A549 (cell line): ENCODE results near the gene G2E3. TPM values are rescaled to one million over a fixed set of nuclear protein-coding genes. Genes with fewer than 3 reads are reported as not detected.

Experiments used
- ATAC-seq, 2 experiments: fragments of 200-7000 bp in 1 of 2; fragments of >200 bp in 1 of 2; cut with Nextera tagmentation in 1 of 2; cut with Tn5 transposase in 1 of 2; 3 replicates each; pipeline versions ENCODE4 v1.8.0 to v1.9.1; 2018 to 2020; ENCODE audit warnings: mild to moderate bottlenecking in 1 of 2, moderate library complexity in 1 of 2
- CTCF ChIA-PET: fragments of 300-600 bp; sonication (Branson Sonifier 250); formaldehyde crosslinking; extraction: SDS; loops from one replicate; lab custom pipeline; 2021; ENCODE audit warnings: antibody characterized with exemption, inconsistent platforms; lab: Yijun Ruan, JAX
- POLR2A ChIA-PET: fragments of 350-600 bp; formaldehyde crosslinking; extraction: SDS; loops from one replicate; lab custom pipeline; 2021; ENCODE audit warnings: antibody characterized with exemption, inconsistent platforms; lab: Yijun Ruan, JAX
- DNase-seq, 2 experiments: peaks; one replicate each; pipeline versions ENCODE4 v3.0.0 to v3.0.0-alpha.2; 2011 to 2016; ENCODE audit warnings: low read depth in 1 of 2, low spot score in 1 of 2
- FAIRE-seq: peaks from 2 replicates; lab custom pipeline; 2011; peaks lifted over from hg19 to GRCh38; lab: Jason Lieb, UNC
- H3K27ac ChIP-seq, 2 experiments: fragments of >200 bp; sonication (Bioruptor Twin); formaldehyde crosslinking; 3 replicates each; pipeline ENCODE4 v1.5.1; 2016 to 2017
- H3K4me1 ChIP-seq: fragments of >200 bp; sonication (Bioruptor Twin); formaldehyde crosslinking; 3 replicates; pipeline ENCODE4 v1.6.1; 2016
- H3K4me2 ChIP-seq: fragments of >200 bp; sonication (Bioruptor Twin); formaldehyde crosslinking; 3 replicates; pipeline ENCODE4 v1.6.1; 2016
- H3K4me3 ChIP-seq: fragments of >200 bp; sonication (Bioruptor Twin); formaldehyde crosslinking; 3 replicates; pipeline ENCODE4 v1.5.1; 2016
- H3K9me3 ChIP-seq: fragments of >200 bp; sonication (Bioruptor Twin); formaldehyde crosslinking; 3 replicates; pipeline ENCODE4 v1.6.1; 2016
- BHLHE40 ChIP-seq: IDR thresholded peaks from 2 replicates; pipeline ENCODE4 v1.6.1; 2012; ENCODE audit warnings: low read depth, low read length, inconsistent platforms
- CHD2 ChIP-seq: fragments of 150-350 bp; IDR thresholded peaks from 2 replicates; pipeline ENCODE4 v1.6.1; 2014; ENCODE audit warnings: low read length; ENCODE audit not compliant: partially characterized antibody
- CHD4 ChIP-seq: fragments of 200-600 bp; sonication (generic); IDR thresholded peaks from 2 replicates; pipeline ENCODE4 v1.6.1; 2016; ENCODE audit warnings: antibody characterized with exemption, mild to moderate bottlenecking, borderline replicate concordance
- EHMT2 ChIP-seq: fragments of 200-600 bp; sonication (generic); IDR thresholded peaks from 2 replicates; pipeline ENCODE4 v1.6.1; 2016; ENCODE audit warnings: antibody characterized with exemption, low read depth, mild to moderate bottlenecking, moderate library complexity
- EP300 ChIP-seq, 2 experiments: fragments of >200 bp; sonication (Bioruptor Twin); formaldehyde crosslinking; IDR thresholded peaks; 2 replicates in 1 of 2; 3 replicates in 1 of 2; pipeline ENCODE4 v1.6.1; 2016 to 2017
- ESRRA ChIP-seq: fragments of 150-350 bp; IDR thresholded peaks from 2 replicates; pipeline ENCODE4 v1.6.1; 2014; ENCODE audit warnings: mild to moderate bottlenecking, low read length, borderline replicate concordance
- FOSB ChIP-seq: fragments of 250-450 bp; sonication (Bioruptor Pico); IDR thresholded peaks from 2 replicates; pipeline ENCODE4 v1.5.0; 2020; ENCODE audit warnings: mild to moderate bottlenecking, moderate library complexity
- FOXS1 ChIP-seq: fragments of 250-450 bp; sonication (Bioruptor Pico); IDR thresholded peaks from 2 replicates; pipeline ENCODE4 v1.5.0; 2020; ENCODE audit warnings: mild to moderate bottlenecking, moderate library complexity
- HDAC2 ChIP-seq: fragments of 200-600 bp; sonication (generic); IDR thresholded peaks from 2 replicates; pipeline ENCODE4 v1.6.1; 2016
- HEYL ChIP-seq: fragments of 250-450 bp; sonication (Bioruptor Pico); IDR thresholded peaks from 2 replicates; pipeline ENCODE4 v1.8.0; 2021; ENCODE audit warnings: mild to moderate bottlenecking, moderate library complexity
- HOXA7 ChIP-seq: fragments of 250-450 bp; sonication (Bioruptor Pico); IDR thresholded peaks from 2 replicates; pipeline ENCODE4 v1.5.0; 2020; ENCODE audit warnings: mild to moderate bottlenecking, moderate library complexity
- HOXB5 ChIP-seq: fragments of 250-450 bp; sonication (Bioruptor Pico); IDR thresholded peaks from 2 replicates; pipeline ENCODE4 v1.5.0; 2020; ENCODE audit warnings: mild to moderate bottlenecking, moderate library complexity
- JUN ChIP-seq, 2 experiments: fragments of >200 bp; sonication (Bioruptor Twin); formaldehyde crosslinking; IDR thresholded peaks; 2 replicates in 1 of 2; 3 replicates in 1 of 2; pipeline ENCODE4 v1.6.1; 2016 to 2017
- KDM5A ChIP-seq: fragments of 200-600 bp; sonication (generic); IDR thresholded peaks from 2 replicates; pipeline ENCODE4 v1.6.1; 2016; ENCODE audit warnings: antibody characterized with exemption, mild to moderate bottlenecking
- MAFK ChIP-seq: fragments of 450-650 bp; IDR thresholded peaks from 2 replicates; pipeline ENCODE4 v1.6.1; 2014; ENCODE audit not compliant: partially characterized antibody
- PHF8 ChIP-seq: fragments of 200-600 bp; sonication (generic); IDR thresholded peaks from 2 replicates; pipeline ENCODE4 v1.6.1; 2016; ENCODE audit warnings: low read depth, mild to moderate bottlenecking, antibody characterized with exemption, moderate library complexity, borderline replicate concordance
- POLR2A ChIP-seq: IDR thresholded peaks from 2 replicates; pipeline ENCODE4 v1.6.1; 2012; ENCODE audit warnings: mild to moderate bottlenecking, low read length
- POLR2AphosphoS2 ChIP-seq: conservative IDR thresholded peaks from 2 replicates; pipeline ENCODE4 v1.6.1; 2012; ENCODE audit warnings: low read length, improper control_type of control experiment, inconsistent platforms
- RARB ChIP-seq: fragments of 250-450 bp; sonication (Bioruptor Pico); IDR thresholded peaks from 2 replicates; pipeline ENCODE4 v1.8.0; 2021; ENCODE audit warnings: mild to moderate bottlenecking, moderate library complexity
- SREBF2 ChIP-seq: fragments of 450-650 bp; IDR thresholded peaks from 2 replicates; pipeline ENCODE4 v1.6.1; 2014; ENCODE audit warnings: mild to moderate bottlenecking, moderate library complexity
- TP53 ChIP-seq: fragments of 250-450 bp; sonication (Bioruptor Pico); IDR thresholded peaks from 2 replicates; pipeline ENCODE4 v1.5.0; 2021; ENCODE audit warnings: mild to moderate bottlenecking, moderate library complexity
- WGBS: methylation state at CpG from one replicate; pipeline ENCODE4 v1.1.6; 2017; ENCODE audit errors: missing lambda C conversion rate; 5-methylcytosine and 5-hydroxymethylcytosine counted together
- polyA minus RNA-seq: library from RNA; depleted of rRNA, polyadenylated mRNA; stranded (reverse); fragments of >200 nt; gene quantifications from 2 replicates; pipeline ENCODE4 v1.2.3, GENCODE V29; 2011; rRNA and poly(A)+ RNA removed
- polyA plus RNA-seq, 4 experiments: library from polyadenylated mRNA; depleted of rRNA in 3 of 4; stranded (reverse); fragments of >200 nt; fragmentation: RNase III in 1 of 4; extraction: RNeasy Plus Mini Kit Qiagen cat#74134 plus additional on column Dnase treatment in 1 of 4; gene quantifications; 2 replicates in 3 of 4; 3 replicates in 1 of 4; pipeline ENCODE4 v1.2.3, GENCODE V29; 2011 to 2017
- TF ChIP-seq, protein P1 (sequence below): IDR thresholded peaks from 2 replicates; pipeline ENCODE4 v1.6.1; 2012; ENCODE audit warnings: low read depth, borderline replicate concordance
- TF ChIP-seq, protein P2 (sequence below): fragments of 250-450 bp; sonication (Bioruptor Pico); IDR thresholded peaks from 2 replicates; pipeline ENCODE4 v1.5.0; 2020; ENCODE audit warnings: low read depth, mild to moderate bottlenecking, moderate library complexity
- TF ChIP-seq, protein P3 (sequence below): fragments of >200 bp; sonication (Bioruptor Twin); formaldehyde crosslinking; IDR thresholded peaks from 3 replicates; pipeline ENCODE4 v1.6.1; 2016
- TF ChIP-seq, protein P4 (sequence below): IDR thresholded peaks from 2 replicates; pipeline ENCODE4 v1.6.1; 2012
- TF ChIP-seq, protein P5 (sequence below): fragments of 450-650 bp; IDR thresholded peaks from 2 replicates; pipeline ENCODE4 v1.6.1; 2014; ENCODE audit warnings: antibody characterized with exemption
- TF ChIP-seq, protein P6 (sequence below): IDR thresholded peaks from 2 replicates; pipeline ENCODE4 v1.6.1; 2012
- TF ChIP-seq, protein P7 (sequence below): fragments of 200-600 bp; sonication (generic); IDR thresholded peaks from 2 replicates; pipeline ENCODE4 v1.6.1; 2016; ENCODE audit warnings: antibody characterized with exemption, mild to moderate bottlenecking, moderate library complexity

Gene G2E3, protein sequence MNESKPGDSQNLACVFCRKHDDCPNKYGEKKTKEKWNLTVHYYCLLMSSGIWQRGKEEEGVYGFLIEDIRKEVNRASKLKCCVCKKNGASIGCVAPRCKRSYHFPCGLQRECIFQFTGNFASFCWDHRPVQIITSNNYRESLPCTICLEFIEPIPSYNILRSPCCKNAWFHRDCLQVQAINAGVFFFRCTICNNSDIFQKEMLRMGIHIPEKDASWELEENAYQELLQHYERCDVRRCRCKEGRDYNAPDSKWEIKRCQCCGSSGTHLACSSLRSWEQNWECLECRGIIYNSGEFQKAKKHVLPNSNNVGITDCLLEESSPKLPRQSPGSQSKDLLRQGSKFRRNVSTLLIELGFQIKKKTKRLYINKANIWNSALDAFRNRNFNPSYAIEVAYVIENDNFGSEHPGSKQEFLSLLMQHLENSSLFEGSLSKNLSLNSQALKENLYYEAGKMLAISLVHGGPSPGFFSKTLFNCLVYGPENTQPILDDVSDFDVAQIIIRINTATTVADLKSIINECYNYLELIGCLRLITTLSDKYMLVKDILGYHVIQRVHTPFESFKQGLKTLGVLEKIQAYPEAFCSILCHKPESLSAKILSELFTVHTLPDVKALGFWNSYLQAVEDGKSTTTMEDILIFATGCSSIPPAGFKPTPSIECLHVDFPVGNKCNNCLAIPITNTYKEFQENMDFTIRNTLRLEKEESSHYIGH
- polyA plus RNA-seq (2011; rRNA removed): 20.5 and 27.9 TPM in 2 replicates
- polyA plus RNA-seq (2012; cell fraction: cytosol; rRNA removed): 4.5 and 5.2 TPM in 2 replicates
- 3.2 and 6.7 TPM in 2 replicates for polyA plus RNA-seq (2012; cell fraction: nucleus; rRNA removed)
- 18.0 to 22.1 TPM (median 18.2 TPM) in 3 replicates for polyA plus RNA-seq (2017; fragmentation: RNase III; extraction: RNeasy Plus Mini Kit Qiagen cat#74134 plus additional on column Dnase treatment)
- 8.0 and 11.5 TPM in 2 replicates for polyA minus RNA-seq

DNA sequence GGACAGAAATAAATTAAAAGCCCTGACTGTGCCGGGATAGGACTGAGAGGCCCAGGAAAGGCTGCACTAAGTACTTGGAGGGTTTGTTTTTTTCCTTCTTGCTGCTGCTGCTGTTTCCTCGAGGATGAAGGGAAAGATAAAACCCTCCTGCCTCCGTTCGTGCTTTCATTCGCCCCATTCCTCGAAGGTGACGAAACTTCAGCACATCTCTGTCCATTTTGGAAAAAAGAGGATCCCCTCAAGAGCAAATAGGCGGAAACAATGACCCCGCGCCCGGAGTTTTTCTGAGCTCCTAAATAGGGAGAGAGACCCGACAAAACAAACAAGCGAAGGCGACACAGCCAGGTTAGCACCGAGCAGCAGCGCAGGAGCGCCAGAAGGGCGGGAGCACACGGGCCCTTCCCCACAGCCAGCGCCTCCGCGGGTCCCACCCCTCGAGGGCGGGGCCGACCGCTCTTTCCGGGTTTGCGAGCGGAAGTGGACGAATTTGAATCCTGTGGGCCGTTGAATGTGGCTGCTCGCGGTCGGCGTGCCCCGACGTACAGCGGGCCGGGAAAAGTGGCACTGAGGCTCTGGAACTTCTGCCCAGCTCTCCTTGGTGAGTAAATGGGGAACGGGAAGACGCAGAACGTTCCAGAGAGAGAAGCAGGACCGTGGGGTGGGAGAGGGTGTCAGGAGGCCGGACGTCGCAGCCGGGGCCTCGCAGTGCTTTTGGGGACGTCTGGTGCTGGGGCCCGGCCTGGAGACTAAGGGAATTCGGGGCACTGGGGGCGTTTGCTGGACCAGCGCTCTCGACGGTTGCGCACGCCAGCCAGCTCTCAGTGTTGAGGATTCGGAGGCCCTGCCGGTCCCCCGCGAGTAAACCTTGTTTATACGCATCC is at the start of gene G2E3:
Gene G2E3 (plus strand): TSS at position 484 of the 881 bp plus-strand sequence. CDS start 21,922 bp downstream, outside the sequence.
- DNase-seq: peak; percentile 78 to 89
- H3K4me1 ChIP-seq: peaks cover 26% of the 10 kb centered on the region
- no peaks in the 10 kb centered on the region for H3K9me3 ChIP-seq
- peak within 1 kb of the TSS; percentile 87 to 93 for H3K27ac ChIP-seq
- ATAC-seq: peak; percentile 99
- TF ChIP-seq BHLHE40: no peak
- TF ChIP-seq JUN (IDR thresholded peaks at IDR 0.05): peak; percentile 63 to 89; a peak in 4 of 5 replicates
- TF ChIP-seq FOXS1: no peak
- TF ChIP-seq, protein P1, sequence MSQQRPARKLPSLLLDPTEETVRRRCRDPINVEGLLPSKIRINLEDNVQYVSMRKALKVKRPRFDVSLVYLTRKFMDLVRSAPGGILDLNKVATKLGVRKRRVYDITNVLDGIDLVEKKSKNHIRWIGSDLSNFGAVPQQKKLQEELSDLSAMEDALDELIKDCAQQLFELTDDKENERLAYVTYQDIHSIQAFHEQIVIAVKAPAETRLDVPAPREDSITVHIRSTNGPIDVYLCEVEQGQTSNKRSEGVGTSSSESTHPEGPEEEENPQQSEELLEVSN: peak; percentile 92
- TF ChIP-seq HOXA7 (CRISPR knock-in tag): no peak
- no peak for TF ChIP-seq EP300 (IDR thresholded peaks at IDR 0.05)
- TF ChIP-seq RARB (CRISPR knock-in tag): no peak
- TF ChIP-seq, protein P2, sequence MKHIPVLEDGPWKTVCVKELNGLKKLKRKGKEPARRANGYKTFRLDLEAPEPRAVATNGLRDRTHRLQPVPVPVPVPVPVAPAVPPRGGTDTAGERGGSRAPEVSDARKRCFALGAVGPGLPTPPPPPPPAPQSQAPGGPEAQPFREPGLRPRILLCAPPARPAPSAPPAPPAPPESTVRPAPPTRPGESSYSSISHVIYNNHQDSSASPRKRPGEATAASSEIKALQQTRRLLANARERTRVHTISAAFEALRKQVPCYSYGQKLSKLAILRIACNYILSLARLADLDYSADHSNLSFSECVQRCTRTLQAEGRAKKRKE (CRISPR knock-in tag): no peak
- TF ChIP-seq FOSB (CRISPR knock-in tag): no peak
- TF ChIP-seq, protein P3, sequence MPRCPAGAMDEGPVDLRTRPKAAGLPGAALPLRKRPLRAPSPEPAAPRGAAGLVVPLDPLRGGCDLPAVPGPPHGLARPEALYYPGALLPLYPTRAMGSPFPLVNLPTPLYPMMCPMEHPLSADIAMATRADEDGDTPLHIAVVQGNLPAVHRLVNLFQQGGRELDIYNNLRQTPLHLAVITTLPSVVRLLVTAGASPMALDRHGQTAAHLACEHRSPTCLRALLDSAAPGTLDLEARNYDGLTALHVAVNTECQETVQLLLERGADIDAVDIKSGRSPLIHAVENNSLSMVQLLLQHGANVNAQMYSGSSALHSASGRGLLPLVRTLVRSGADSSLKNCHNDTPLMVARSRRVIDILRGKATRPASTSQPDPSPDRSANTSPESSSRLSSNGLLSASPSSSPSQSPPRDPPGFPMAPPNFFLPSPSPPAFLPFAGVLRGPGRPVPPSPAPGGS: peak; percentile 76
- no peak for TF ChIP-seq HEYL (CRISPR knock-in tag)
- no peak for TF ChIP-seq CHD2
- TF ChIP-seq HDAC2: 0 out of 2 replicates have a peak, but pooled peaks have one; percentile 7
- TF ChIP-seq, protein P4, sequence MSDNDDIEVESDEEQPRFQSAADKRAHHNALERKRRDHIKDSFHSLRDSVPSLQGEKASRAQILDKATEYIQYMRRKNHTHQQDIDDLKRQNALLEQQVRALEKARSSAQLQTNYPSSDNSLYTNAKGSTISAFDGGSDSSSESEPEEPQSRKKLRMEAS: peak; percentile 87
- TF ChIP-seq CHD4: no peak
- no peak for TF ChIP-seq EHMT2
- TF ChIP-seq PHF8: peak; percentile 89
- no peak for TF ChIP-seq HOXB5 (CRISPR knock-in tag)
- TF ChIP-seq ESRRA: no peak
- TF ChIP-seq, protein P5, sequence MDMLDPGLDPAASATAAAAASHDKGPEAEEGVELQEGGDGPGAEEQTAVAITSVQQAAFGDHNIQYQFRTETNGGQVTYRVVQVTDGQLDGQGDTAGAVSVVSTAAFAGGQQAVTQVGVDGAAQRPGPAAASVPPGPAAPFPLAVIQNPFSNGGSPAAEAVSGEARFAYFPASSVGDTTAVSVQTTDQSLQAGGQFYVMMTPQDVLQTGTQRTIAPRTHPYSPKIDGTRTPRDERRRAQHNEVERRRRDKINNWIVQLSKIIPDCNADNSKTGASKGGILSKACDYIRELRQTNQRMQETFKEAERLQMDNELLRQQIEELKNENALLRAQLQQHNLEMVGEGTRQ: no peak
- peak; percentile 53 for TF ChIP-seq KDM5A
- TF ChIP-seq, protein P6, sequence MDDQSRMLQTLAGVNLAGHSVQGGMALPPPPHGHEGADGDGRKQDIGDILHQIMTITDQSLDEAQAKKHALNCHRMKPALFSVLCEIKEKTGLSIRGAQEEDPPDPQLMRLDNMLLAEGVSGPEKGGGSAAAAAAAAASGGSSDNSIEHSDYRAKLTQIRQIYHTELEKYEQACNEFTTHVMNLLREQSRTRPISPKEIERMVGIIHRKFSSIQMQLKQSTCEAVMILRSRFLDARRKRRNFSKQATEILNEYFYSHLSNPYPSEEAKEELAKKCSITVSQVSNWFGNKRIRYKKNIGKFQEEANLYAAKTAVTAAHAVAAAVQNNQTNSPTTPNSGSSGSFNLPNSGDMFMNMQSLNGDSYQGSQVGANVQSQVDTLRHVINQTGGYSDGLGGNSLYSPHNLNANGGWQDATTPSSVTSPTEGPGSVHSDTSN: no peak
- TF ChIP-seq POLR2A: peak; percentile 82
- TF ChIP-seq SREBF2: no peak
- TF ChIP-seq, protein P7, sequence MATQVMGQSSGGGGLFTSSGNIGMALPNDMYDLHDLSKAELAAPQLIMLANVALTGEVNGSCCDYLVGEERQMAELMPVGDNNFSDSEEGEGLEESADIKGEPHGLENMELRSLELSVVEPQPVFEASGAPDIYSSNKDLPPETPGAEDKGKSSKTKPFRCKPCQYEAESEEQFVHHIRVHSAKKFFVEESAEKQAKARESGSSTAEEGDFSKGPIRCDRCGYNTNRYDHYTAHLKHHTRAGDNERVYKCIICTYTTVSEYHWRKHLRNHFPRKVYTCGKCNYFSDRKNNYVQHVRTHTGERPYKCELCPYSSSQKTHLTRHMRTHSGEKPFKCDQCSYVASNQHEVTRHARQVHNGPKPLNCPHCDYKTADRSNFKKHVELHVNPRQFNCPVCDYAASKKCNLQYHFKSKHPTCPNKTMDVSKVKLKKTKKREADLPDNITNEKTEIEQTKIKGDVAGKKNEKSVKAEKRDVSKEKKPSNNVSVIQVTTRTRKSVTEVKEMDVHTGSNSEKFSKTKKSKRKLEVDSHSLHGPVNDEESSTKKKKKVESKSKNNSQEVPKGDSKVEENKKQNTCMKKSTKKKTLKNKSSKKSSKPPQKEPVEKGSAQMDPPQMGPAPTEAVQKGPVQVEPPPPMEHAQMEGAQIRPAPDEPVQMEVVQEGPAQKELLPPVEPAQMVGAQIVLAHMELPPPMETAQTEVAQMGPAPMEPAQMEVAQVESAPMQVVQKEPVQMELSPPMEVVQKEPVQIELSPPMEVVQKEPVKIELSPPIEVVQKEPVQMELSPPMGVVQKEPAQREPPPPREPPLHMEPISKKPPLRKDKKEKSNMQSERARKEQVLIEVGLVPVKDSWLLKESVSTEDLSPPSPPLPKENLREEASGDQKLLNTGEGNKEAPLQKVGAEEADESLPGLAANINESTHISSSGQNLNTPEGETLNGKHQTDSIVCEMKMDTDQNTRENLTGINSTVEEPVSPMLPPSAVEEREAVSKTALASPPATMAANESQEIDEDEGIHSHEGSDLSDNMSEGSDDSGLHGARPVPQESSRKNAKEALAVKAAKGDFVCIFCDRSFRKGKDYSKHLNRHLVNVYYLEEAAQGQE: no peak
- TF ChIP-seq MAFK: no peak
- TF ChIP-seq TP53 (CRISPR knock-in tag): no peak
- no peak for TF ChIP-seq POLR2AphosphoS2
- ChIA-PET CTCF (interaction anchor here (2.0 kb wide), 1 partner anchor 37 kb away, joined by 7 read pairs; no protein-coding TSS in a partner anchor), POLR2A (interaction anchor here (0.7 to 1.1 kb wide), 2 partner anchors 50 to 63 kb away, joined by 4 read pairs; partner anchors contain the start of gene SCFD1)
- WGBS: 2% methylated on average over 56 of the region's 62 CpGs
- H3K4me3 ChIP-seq: peak within 1 kb of the TSS; percentile 75
- H3K4me2 ChIP-seq: peak within 1 kb of the TSS; percentile 85
- peak; percentile 28 for FAIRE-seq
